ENCODE data around the gene BFSP2. TPM values are rescaled to one million over a fixed set of nuclear protein-coding genes. Genes with fewer than 3 reads are reported as not detected.

BFSP2 gene
- total and polyA plus RNA-seq, 4 donors, result 0.14 to 0.35 TPM; not detected in 2

DNA sequence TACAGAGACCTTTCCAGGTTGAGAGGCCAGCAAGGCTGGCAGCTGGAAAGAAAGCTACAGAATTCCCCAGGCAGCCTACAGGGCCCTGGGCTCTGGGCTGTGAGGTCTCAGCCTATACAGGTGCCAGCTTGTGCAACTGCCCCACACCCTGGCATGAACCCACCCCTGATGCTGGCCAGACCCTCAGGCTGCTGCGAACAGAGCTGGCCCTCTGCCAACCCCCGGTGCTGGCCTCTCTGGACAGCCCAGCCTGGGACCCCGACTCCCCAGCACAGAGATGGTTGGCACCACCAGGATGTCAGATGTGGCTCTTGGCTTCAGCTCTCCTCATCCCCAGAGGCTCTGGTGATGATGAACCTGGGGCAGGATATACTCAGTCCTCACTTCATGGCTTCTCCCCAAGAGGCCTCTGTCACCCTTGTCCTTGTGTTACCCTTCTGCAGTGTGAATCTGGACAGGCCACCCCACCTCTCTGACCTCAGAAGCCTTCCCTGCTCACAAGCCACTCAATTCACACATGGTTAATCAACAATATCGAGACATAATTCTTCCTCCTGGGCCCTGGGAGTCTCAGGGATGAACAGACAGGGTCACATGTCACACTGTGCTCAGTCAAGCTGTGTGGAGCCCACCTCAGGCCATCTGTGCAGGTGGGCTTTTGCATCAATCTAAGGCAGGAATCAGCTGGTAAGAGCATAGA is 11.0 kb upstream of the BFSP2 start:
- Histone ChIP-seq H3K4me1 (ENCODE audit: control insufficient read depth in 5 of 5, insufficient read depth in 5 of 5, low read length in 5 of 5) (peaks cover 0 to 19% (median 3%) of the 10 kb centered on the region in 5 donors), H3K27ac (ENCODE audit: low read depth in 1 of 2, low read length in 1 of 2) (no peak overlapping the region), H3K4me3 (no peak overlapping the region), H3K9ac (ENCODE audit: insufficient read depth in 1 of 2, low read length in 2 of 2) (no peak overlapping the region), H3K27me3 (ENCODE audit: control insufficient read depth in 3 of 3, insufficient read depth in 3 of 3, low read length in 2 of 3) (no peaks in the 10 kb centered on the region), H3K36me3 (ENCODE audit: control insufficient read depth in 4 of 4, insufficient read depth in 4 of 4, low read length in 4 of 4) (peaks cover 0 to 32% (median 15%) of the 10 kb centered on the region in 4 donors), H3K9me3 (ENCODE audit: control insufficient read depth in 4 of 4, insufficient read depth in 3 of 4, low read length in 3 of 4) (peaks cover 0 to under 1% (median 0%) of the 10 kb centered on the region in 4 donors)
- no peak for DNase-seq
- no peak for TF ChIP-seq CTCF (IDR thresholded peaks at IDR 0.05; ENCODE audit: control extremely low read depth, extremely low read depth)
- no peak for ATAC-seq (ENCODE audit: insufficient read depth, low FRiP score)
- WGBS, 2 donors, result 73 to 74% methylated on average over 4 of the region's 4 CpGs

GRCh38 chr3:133390715-133391114 is 9.1 kb upstream of the BFSP2 start:
- H3K27ac ChIP-seq (ENCODE audit: low read depth in 1 of 2, low read length in 1 of 2), result no peak overlapping the region
- no peak for TF ChIP-seq CTCF (IDR thresholded peaks at IDR 0.05; ENCODE audit: control extremely low read depth, extremely low read depth)
- no peak for ATAC-seq (ENCODE audit: insufficient read depth, low FRiP score)

GRCh38 chr3:133393204-133393603 is 6.7 kb upstream of the BFSP2 start:
- Histone ChIP-seq H3K9me3 (ENCODE audit: control insufficient read depth in 4 of 4, insufficient read depth in 3 of 4, low read length in 3 of 4) (peaks cover 0 to 3% (median 1%) of the 10 kb centered on the region in 4 donors), H3K4me1 (ENCODE audit: control insufficient read depth in 5 of 5, insufficient read depth in 5 of 5, low read length in 5 of 5) (peaks cover 0 to 8% (median 0%) of the 10 kb centered on the region in 5 donors), H3K36me3 (ENCODE audit: control insufficient read depth in 4 of 4, insufficient read depth in 4 of 4, low read length in 4 of 4) (peaks cover 0 to 30% (median 15%) of the 10 kb centered on the region in 4 donors), H3K4me3 (no peak overlapping the region), H3K27ac (ENCODE audit: low read depth in 1 of 2, low read length in 1 of 2) (no peak overlapping the region), H3K27me3 (ENCODE audit: control insufficient read depth in 3 of 3, insufficient read depth in 3 of 3, low read length in 2 of 3) (no peaks in the 10 kb centered on the region), H3K9ac (ENCODE audit: insufficient read depth in 1 of 2, low read length in 2 of 2) (no peak overlapping the region)
- ATAC-seq (ENCODE audit: insufficient read depth, low FRiP score) (no peak), DNase-seq (no peak)
- 80 to 83% methylated on average over 1 of the region's 1 CpG for WGBS, 2 donors
- TF ChIP-seq CTCF (IDR thresholded peaks at IDR 0.05; ENCODE audit: control extremely low read depth, extremely low read depth), result no peak

More at GRCh38 chr3:133390715-133391114, 9.1 kb upstream of the BFSP2 start:
- H3K4me1 ChIP-seq (ENCODE audit: control insufficient read depth in 5 of 5, insufficient read depth in 5 of 5, low read length in 5 of 5), result peaks cover 0 to 8% (median 0%) of the 10 kb centered on the region in 5 donors
- H3K9ac ChIP-seq (ENCODE audit: insufficient read depth in 1 of 2, low read length in 2 of 2), result no peak overlapping the region
- H3K9me3 ChIP-seq (ENCODE audit: control insufficient read depth in 4 of 4, insufficient read depth in 3 of 4, low read length in 3 of 4), result peaks cover 0 to 3% (median 1%) of the 10 kb centered on the region in 4 donors
- H3K4me3 ChIP-seq, result no peak overlapping the region
- 96% methylated on average over 4 of the region's 4 CpGs for WGBS, 2 donors
- no peak for DNase-seq
- H3K36me3 ChIP-seq (ENCODE audit: control insufficient read depth in 4 of 4, insufficient read depth in 4 of 4, low read length in 4 of 4), result peaks cover 0 to 36% (median 17%) of the 10 kb centered on the region in 4 donors
- H3K27me3 ChIP-seq (ENCODE audit: control insufficient read depth in 3 of 3, insufficient read depth in 3 of 3, low read length in 2 of 3), result no peaks in the 10 kb centered on the region

Measured in lung (tissue), 12 donors.